H9 (cell line): ENCODE measurements around the gene TMEM266. TPM values are rescaled to one million over a fixed set of nuclear protein-coding genes. Genes with fewer than 3 reads are reported as not detected.

Source experiments
- DNase-seq: peaks from one replicate; pipeline ENCODE4 v3.0.0-alpha.2; 2017
- H2AFZ ChIP-seq: one replicate; pipeline ENCODE4 v1.6.1; 2013; ENCODE audit warnings: mild to moderate bottlenecking, low read length, control low read depth, moderate library complexity
- H2AK5ac ChIP-seq: 2 replicates; pipeline ENCODE4 v1.6.1; 2013; ENCODE audit warnings: low read length, control low read depth, mixed read lengths; ENCODE audit not compliant: insufficient read length
- H2BK120ac ChIP-seq: one replicate; pipeline ENCODE4 v1.6.1; 2013; ENCODE audit warnings: low read depth, mild to moderate bottlenecking, low read length, control low read depth, inconsistent platforms; ENCODE audit not compliant: poor library complexity, severe bottlenecking
- H2BK12ac ChIP-seq: 2 replicates; pipeline ENCODE4 v1.6.1; 2013; ENCODE audit warnings: low read length, control low read depth, mixed read lengths, low read depth; ENCODE audit not compliant: insufficient read length
- H2BK15ac ChIP-seq: 2 replicates; pipeline ENCODE4 v1.6.1; 2013; ENCODE audit warnings: low read depth, low read length, control low read depth
- H2BK20ac ChIP-seq: one replicate; pipeline ENCODE4 v1.6.1; 2013; ENCODE audit warnings: low read depth, mild to moderate bottlenecking, low read length, control low read depth, inconsistent platforms; ENCODE audit not compliant: poor library complexity, severe bottlenecking
- H2BK5ac ChIP-seq: 2 replicates; pipeline ENCODE4 v1.6.1; 2013; ENCODE audit warnings: low read length, control low read depth, mixed read lengths; ENCODE audit not compliant: insufficient read length
- H3K14ac ChIP-seq: 2 replicates; pipeline ENCODE4 v1.6.1; 2013; ENCODE audit warnings: low read length, control low read depth; ENCODE audit not compliant: insufficient read depth
- H3K18ac ChIP-seq: 2 replicates; pipeline ENCODE4 v1.6.1; 2013; ENCODE audit warnings: low read depth, mild to moderate bottlenecking, mixed read lengths, low read length, control low read depth; ENCODE audit not compliant: insufficient read length
- H3K23ac ChIP-seq: 2 replicates; pipeline ENCODE4 v1.6.1; 2013; ENCODE audit warnings: low read length, control low read depth, mixed read lengths, low read depth; ENCODE audit not compliant: insufficient read length
- H3K23me2 ChIP-seq: 2 replicates; pipeline ENCODE4 v1.6.1; 2013; ENCODE audit warnings: low read depth, mild to moderate bottlenecking, mixed read lengths, low read length, control low read depth; ENCODE audit not compliant: insufficient read length, poor library complexity, severe bottlenecking
- H3K27ac ChIP-seq: 2 replicates; pipeline ENCODE4 v1.5.1; 2013; ENCODE audit warnings: low read length, control low read depth, mixed read lengths, low read depth; ENCODE audit not compliant: insufficient read length
- H3K27me3 ChIP-seq: 2 replicates; pipeline ENCODE4 v1.6.1; 2013; ENCODE audit warnings: low read length, control low read depth, inconsistent platforms; ENCODE audit not compliant: insufficient read depth
- H3K4ac ChIP-seq: 2 replicates; pipeline ENCODE4 v1.6.1; 2013; ENCODE audit warnings: low read depth, mild to moderate bottlenecking, control low read depth, inconsistent platforms, low read length, moderate library complexity
- H3K4me1 ChIP-seq: 2 replicates; pipeline ENCODE4 v1.6.1; 2013; ENCODE audit warnings: low read length, control low read depth, inconsistent platforms; ENCODE audit not compliant: insufficient read depth
- H3K4me2 ChIP-seq: 2 replicates; pipeline ENCODE4 v1.6.1; 2013; ENCODE audit warnings: low read length, control low read depth, mixed read lengths; ENCODE audit not compliant: insufficient read length, insufficient read depth
- H3K56ac ChIP-seq: 2 replicates; pipeline ENCODE4 v1.6.1; 2013; ENCODE audit warnings: low read depth, mild to moderate bottlenecking, mixed read lengths, low read length, control low read depth; ENCODE audit not compliant: insufficient read length
- H3K79me1 ChIP-seq: 2 replicates; pipeline ENCODE4 v1.6.1; 2013; ENCODE audit warnings: low read depth, mild to moderate bottlenecking, moderate library complexity, low read length, control low read depth, inconsistent platforms; ENCODE audit not compliant: insufficient read depth, poor library complexity, severe bottlenecking
- H3K79me2 ChIP-seq: 2 replicates; pipeline ENCODE4 v1.6.1; 2013; ENCODE audit warnings: low read length, control low read depth, inconsistent platforms; ENCODE audit not compliant: insufficient read depth
- H3K9ac ChIP-seq: 2 replicates; pipeline ENCODE4 v1.6.1; 2013; ENCODE audit warnings: low read length, control low read depth, mixed read lengths; ENCODE audit not compliant: insufficient read length; ENCODE audit errors: extremely low read depth
- H3K9me3 ChIP-seq: one replicate; pipeline ENCODE4 v1.6.1; 2013; ENCODE audit warnings: low read depth, low read length, inconsistent platforms; ENCODE audit not compliant: control insufficient read depth
- H3T11ph ChIP-seq: one replicate; pipeline ENCODE4 v1.6.1; 2013; ENCODE audit warnings: mild to moderate bottlenecking, low read length, control low read depth, inconsistent platforms
- H4K20me1 ChIP-seq: one replicate; pipeline ENCODE4 v1.6.1; 2013; ENCODE audit not compliant: control insufficient read depth, insufficient read length, insufficient read depth
- H4K5ac ChIP-seq: 2 replicates; pipeline ENCODE4 v1.6.1; 2013; ENCODE audit warnings: low read depth, mild to moderate bottlenecking, mixed read lengths, low read length, control low read depth; ENCODE audit not compliant: insufficient read length
- H4K8ac ChIP-seq: replicated peaks from 2 replicates; pipeline ENCODE4 v1.6.1; 2013; ENCODE audit warnings: low read length, control low read depth, mixed read lengths, low read depth; ENCODE audit not compliant: insufficient read length
- H4K91ac ChIP-seq: 2 replicates; pipeline ENCODE4 v1.6.1; 2013; ENCODE audit warnings: low read depth, mild to moderate bottlenecking, moderate library complexity, mixed read lengths, low read length, control low read depth; ENCODE audit not compliant: insufficient read length
- H3K27ac Mint-ChIP-seq, 3 experiments: 2 replicates in 2 of 3; 3 replicates in 1 of 3; pipeline ENCODE4 v1.8.0; 2020 to 2021; ENCODE audit warnings: mixed read lengths in 3 of 3, mild to moderate bottlenecking in 1 of 3, moderate library complexity in 1 of 3
- H3K27me3 Mint-ChIP-seq: 2 replicates; pipeline ENCODE4 v1.8.0; 2021; ENCODE audit warnings: low read depth, mild to moderate bottlenecking, moderate library complexity, mixed read lengths
- H3K36me3 Mint-ChIP-seq, 3 experiments: 2 replicates in 2 of 3; 3 replicates in 1 of 3; pipeline ENCODE4 v1.8.0; 2020 to 2021; ENCODE audit warnings: low read depth in 3 of 3, mixed read lengths in 3 of 3; ENCODE audit not compliant: insufficient read depth in 1 of 3
- H3K4me1 Mint-ChIP-seq, 2 experiments: 2 replicates each; pipeline ENCODE4 v1.8.0; 2020; ENCODE audit warnings: mixed read lengths in 2 of 2
- H3K4me3 Mint-ChIP-seq, 2 experiments: 2 replicates in 1 of 2; 3 replicates in 1 of 2; pipeline ENCODE4 v1.8.0; 2020 to 2021; ENCODE audit warnings: mild to moderate bottlenecking in 2 of 2, mixed read lengths in 2 of 2, moderate library complexity in 1 of 2
- H3K9me3 Mint-ChIP-seq, 2 experiments: 2 replicates in 1 of 2; 3 replicates in 1 of 2; pipeline ENCODE4 v1.8.0; 2020; ENCODE audit warnings: mild to moderate bottlenecking in 2 of 2, mixed read lengths in 2 of 2, moderate library complexity in 1 of 2
- whole genome bisulfite sequencing: extraction: QIAGEN DNeasy Blood & Tissue Kit; methylation state at CpG from one replicate; pipeline ENCODE4 v1.1.7; 2013; ENCODE audit warnings: missing lambda C conversion rate, low lambda C conversion rate, mixed read lengths; ENCODE audit not compliant: insufficient read length; ENCODE audit errors: extremely low coverage; 5-methylcytosine and 5-hydroxymethylcytosine counted together
- total RNA-seq: library from RNA; stranded (reverse); gene quantifications from 2 replicates; pipeline ENCODE4 v1.2.1, GENCODE V29; 2021
- TF ChIP-seq, protein P1 (sequence below): fragments of 200-600 bp; sonication (generic); conservative IDR thresholded peaks from 3 replicates; pipeline ENCODE4 v1.8.0; 2021; ENCODE audit warnings: antibody characterized with exemption, mild to moderate bottlenecking

TMEM266 gene
- total RNA-seq, 1 experiment from 2014 or later: 0.81 TPM

DNA sequence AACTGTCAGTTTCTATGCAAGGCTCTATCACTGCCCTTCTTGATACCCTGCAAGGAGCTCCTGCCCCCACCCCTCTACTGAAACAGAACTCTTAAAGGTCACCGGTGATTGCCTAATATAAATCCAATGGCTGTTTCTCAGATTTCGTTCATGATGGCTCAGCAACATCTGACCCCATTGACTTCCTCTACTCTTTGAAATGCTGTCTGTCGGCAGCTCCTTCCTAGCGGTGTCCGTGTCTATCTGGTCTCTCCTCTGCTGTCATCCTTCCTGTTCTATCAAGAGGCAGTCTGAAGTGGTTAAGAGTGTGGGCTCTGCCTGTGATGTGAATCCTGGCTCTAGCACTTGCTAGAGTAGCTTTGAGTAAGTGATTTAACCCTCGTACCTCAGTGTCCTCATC lies 5.5 kb downstream of the TMEM266 start:
- Histone ChIP-seq H4K91ac (no peak overlapping the region), H3K23ac (no peak overlapping the region), H3K18ac (no peak overlapping the region), H2BK5ac (no peak overlapping the region), H2BK120ac (no peak overlapping the region), H3K14ac (no peak overlapping the region), H4K20me1 (no peaks in the 10 kb centered on the region), H2BK20ac (no peak overlapping the region), H2AFZ (no peak overlapping the region), H2AK5ac (no peak overlapping the region), H3T11ph (no peak overlapping the region), H2BK15ac (no peak overlapping the region), H3K4me2 (no peak overlapping the region), H4K8ac (no peak overlapping the region), H3K23me2 (peaks cover 1% of the 10 kb centered on the region), H4K5ac (no peak overlapping the region), H3K27me3 (no peaks in the 10 kb centered on the region), H3K9ac (no peak overlapping the region), H3K9me3 (no peaks in the 10 kb centered on the region), H3K56ac (no peak overlapping the region), H3K4ac (no peak overlapping the region), H3K4me1 (peaks cover 3% of the 10 kb centered on the region; the same call in 1 of the 2 replicates), H2BK12ac (no peak overlapping the region), H3K79me1 (no peaks in the 10 kb centered on the region), H3K27ac (no peak overlapping the region), H3K79me2 (no peaks in the 10 kb centered on the region)
- TF ChIP-seq, protein P1, sequence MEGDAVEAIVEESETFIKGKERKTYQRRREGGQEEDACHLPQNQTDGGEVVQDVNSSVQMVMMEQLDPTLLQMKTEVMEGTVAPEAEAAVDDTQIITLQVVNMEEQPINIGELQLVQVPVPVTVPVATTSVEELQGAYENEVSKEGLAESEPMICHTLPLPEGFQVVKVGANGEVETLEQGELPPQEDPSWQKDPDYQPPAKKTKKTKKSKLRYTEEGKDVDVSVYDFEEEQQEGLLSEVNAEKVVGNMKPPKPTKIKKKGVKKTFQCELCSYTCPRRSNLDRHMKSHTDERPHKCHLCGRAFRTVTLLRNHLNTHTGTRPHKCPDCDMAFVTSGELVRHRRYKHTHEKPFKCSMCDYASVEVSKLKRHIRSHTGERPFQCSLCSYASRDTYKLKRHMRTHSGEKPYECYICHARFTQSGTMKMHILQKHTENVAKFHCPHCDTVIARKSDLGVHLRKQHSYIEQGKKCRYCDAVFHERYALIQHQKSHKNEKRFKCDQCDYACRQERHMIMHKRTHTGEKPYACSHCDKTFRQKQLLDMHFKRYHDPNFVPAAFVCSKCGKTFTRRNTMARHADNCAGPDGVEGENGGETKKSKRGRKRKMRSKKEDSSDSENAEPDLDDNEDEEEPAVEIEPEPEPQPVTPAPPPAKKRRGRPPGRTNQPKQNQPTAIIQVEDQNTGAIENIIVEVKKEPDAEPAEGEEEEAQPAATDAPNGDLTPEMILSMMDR: no peak
- Mint-ChIP-seq H3K27me3 (peaks cover 33% of the 10 kb centered on the region), H3K27ac (no peak overlapping the region), H3K9me3 (no peaks in the 10 kb centered on the region; a peak in 1 of 5 replicates), H3K4me3 (peak overlapping the region in 1 of 2 experiments; percentile 53; a peak in 1 of 5 replicates), H3K4me1 (peaks cover 27 to 29% of the 10 kb centered on the region in 2 experiments), H3K36me3 (no peaks in the 10 kb centered on the region; a peak in 2 of 7 replicates)
- DNase-seq: no peak
- no CpG with 5 or more reads among the region's 6 CpGs for WGBS
